Measurements from ENCODE around the gene AVPR2.

AVPR2 gene

DNA sequence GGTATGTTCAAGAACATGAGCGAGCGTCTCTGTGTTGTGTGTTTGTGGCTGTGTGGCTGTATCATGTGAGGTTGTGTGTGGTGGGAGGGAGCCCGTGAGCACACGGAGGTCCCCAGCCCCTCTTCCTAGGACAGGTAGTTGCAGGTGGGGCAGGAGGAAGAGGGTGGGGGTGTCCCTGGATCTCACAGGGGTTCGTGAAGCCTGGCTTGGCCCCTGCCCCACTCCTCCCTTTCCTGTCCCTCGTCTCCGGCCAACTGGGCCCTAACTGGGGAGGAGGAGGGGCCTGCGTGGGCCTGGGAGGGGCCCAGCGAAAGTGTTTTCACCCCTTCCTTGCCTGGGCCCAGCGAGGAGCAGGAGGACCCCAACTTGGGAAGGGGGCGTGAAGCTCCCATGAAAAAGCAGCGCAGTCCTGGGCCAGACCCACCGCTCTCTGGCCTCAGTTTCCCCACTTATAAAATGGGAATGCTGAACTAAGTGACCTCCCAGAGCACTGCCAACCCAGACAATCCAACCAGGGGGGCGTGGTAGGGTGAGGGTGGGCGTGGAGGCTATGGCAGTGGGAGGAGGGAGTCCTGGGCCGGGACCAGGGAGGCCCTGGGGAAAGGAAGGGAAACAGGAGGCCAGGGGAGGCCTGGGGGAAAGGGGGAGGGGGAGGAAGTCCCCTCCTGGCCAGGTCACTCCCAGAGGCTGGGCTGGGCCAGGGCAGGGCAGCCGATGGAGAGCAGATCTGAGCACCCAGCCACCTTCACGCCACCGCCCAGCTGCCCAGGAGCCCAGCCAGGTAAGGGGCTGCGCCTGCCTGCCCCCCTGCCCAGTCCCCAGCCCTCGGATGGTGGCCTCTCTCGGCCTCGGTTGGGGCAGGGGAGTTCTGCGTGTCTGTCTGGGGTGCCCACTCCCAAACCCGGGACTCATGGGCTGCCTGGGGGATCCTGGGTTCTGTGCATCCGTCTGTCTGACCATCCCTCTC lies at the start of gene AVPR2:
Gene AVPR2, plus strand, starts transcription at position 683 of the 967 bp plus-strand sequence. CDS start 473 bp downstream, outside the sequence.
- DNase-seq (ENCODE audit: low spot score), result no peak

DNA sequence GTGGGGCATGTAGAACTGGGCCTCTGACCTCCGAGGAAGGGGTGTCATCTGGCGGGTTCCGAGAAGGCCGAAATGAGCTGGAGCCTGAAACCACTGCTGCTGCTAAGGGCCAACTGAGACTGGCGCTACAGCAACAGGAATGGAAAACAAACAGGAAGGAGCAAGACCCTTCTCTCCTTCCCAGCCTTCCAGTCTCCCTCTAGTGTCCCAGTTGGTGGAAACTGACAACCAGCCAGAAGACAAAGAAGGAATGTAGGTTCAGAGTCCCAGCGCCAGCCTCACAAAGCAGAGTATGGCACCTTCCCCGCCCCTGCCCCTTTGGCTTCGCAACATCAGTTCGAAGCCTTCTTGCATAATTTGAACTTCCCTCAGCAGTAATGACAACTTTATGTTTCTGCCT lies 49.8 kb upstream of the AVPR2 start:
- DNase-seq (ENCODE audit: low spot score), result no peak

- DNase-seq (ENCODE audit: low spot score), result no peak
These were observed 47.0 kb upstream of the AVPR2 start for GRCh38 chrX:153857348-153857903.

GRCh38 chrX:153861151-153861550 lies 43.3 kb upstream of the AVPR2 start:
- DNase-seq (ENCODE audit: low spot score), result no peak

- no peak for DNase-seq (ENCODE audit: low spot score)
These were observed 42.7 kb upstream of the AVPR2 start for GRCh38 chrX:153861733-153862310.

GRCh38 chrX:153862369-153863250 lies 41.9 kb upstream of the AVPR2 start:
- no peak for DNase-seq (ENCODE audit: low spot score)

GRCh38 chrX:153863251-153863991 lies 41.1 kb upstream of the AVPR2 start:
- no peak for DNase-seq (ENCODE audit: low spot score)

DNA sequence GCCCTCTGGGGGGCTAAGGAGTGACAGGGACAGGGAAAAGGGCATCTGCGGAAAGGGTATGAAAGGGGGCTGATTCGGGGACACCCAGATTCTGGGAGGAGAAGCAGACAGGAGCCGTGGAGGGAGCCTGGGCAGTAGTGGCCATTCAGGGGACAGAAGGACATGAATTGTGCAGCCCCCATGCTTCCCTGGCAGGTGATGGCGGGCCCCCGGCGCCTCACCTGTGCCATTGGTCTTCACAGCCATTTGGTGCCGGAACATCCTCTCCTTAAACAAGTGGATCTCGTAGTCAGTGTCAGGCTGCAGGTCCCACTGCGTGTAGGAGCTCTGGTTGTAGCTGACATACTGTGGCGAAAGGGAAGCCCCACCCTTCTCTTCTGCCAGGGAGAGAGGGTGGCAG lies 40.4 kb upstream of the AVPR2 start:
- no peak for DNase-seq (ENCODE audit: low spot score)

- DNase-seq (ENCODE audit: low spot score), result no peak
These were observed 39.7 kb upstream of the AVPR2 start for GRCh38 chrX:153864561-153865320.

DNA sequence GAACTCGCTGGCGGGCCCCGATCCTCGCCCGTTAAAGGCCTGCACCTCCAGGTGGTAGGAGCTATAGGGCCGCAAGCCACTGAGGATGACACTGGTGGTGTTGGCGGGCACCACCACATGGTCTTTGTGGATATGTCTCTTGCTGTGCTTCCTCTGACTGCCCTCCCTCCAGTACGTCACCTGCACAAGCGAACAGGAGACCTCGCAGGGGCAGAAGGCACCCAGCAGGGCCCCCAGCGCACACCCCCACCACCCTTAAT lies 39.2 kb upstream of the AVPR2 start:
- DNase-seq (ENCODE audit: low spot score), result no peak

DNA sequence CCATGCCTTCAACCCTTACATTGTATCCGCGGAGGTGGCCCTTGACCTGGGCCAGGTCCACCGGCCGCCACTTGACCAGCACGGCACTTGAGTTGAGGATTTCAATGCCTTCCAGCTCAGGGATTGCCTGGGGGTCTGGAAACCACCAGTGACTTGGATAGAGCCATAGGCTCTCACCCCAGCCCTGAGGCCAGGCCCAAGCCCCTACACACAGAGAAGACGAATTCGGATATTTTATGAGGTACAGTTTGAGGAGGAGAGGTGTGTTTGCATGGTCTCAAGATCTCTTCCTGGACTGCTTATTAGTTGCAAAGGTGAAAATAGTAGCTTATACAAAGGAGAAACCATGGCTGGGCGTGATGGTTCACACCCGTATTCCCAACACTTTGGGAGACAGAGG lies 38.8 kb upstream of the AVPR2 start:
- no peak for DNase-seq (ENCODE audit: low spot score)

DNA sequence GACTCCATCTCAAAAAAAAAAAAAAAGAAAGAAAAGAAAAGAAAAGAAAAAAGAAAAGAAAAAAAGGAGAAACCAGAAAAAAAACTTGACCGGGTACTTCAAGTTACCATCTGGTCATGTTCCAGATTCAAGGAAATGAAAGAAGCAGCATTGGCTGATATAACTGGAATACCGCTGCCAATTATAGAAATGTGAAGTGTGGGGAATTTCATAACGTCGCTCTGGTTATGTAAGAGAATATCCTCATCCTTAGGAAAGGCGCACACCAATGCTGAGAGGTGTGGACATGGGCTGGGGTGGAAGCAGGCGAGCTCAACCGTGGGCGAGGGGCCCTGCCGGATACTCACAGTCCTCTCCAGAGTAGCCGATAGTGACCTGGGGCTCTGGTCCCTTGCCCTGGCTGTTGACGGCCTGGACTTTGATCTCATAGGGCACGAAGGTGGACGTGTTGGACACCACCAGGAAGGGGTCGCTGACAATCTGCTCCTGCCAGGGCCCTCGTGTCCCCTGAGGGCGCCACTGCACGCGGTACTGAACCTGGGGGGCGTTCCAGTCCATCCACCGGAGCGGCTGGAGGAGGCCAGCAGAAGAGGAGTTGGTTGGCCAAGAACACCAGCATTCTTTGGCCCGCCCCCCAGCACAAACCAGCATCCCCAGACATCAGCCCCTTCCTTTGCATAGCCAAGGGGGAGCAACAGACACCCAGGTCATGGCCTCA lies 38.0 kb upstream of the AVPR2 start:
- DNase-seq (ENCODE audit: low spot score), result no peak

DNA sequence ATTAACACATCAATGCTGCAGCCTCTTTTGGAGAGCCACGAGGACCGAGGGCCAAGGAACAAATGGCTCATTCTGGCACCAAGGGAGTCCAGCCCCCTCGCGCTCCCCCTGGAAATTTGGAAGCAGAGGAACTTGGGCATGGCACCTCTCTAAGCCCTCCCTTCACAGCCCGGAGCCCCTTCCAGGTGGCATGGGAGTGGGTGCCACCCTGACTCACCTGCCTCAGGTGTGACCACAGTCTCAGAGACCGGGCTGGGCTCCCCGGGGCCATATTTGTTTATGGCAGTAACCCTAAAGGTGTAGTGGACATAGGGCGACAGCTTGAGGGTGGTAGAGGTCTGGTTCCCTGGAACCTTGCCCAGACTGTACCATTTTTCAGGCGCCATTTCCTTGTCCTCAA lies 37.3 kb upstream of the AVPR2 start:
- DNase-seq (ENCODE audit: low spot score), result no peak

DNA sequence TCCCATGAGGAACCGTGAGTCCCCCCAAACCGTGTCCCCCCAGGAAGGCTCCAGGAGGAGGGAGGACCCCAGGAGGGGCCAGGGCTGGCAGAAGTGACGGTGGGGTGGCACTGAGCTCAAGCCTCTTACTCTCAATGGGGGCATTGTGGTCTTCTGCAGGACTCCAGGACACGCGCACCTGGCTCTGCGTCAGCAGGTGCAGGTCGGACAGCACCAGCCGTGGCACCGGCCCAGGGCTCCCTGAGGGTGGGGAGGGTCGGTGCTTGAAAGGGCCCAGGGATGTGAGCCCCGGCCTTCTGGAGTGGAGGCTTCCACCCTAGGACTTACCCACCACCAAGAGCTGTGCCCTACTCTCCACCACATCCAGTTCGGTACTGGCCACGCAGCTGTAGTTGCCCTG lies 36.8 kb upstream of the AVPR2 start:
- DNase-seq (ENCODE audit: low spot score), result no peak

DNA sequence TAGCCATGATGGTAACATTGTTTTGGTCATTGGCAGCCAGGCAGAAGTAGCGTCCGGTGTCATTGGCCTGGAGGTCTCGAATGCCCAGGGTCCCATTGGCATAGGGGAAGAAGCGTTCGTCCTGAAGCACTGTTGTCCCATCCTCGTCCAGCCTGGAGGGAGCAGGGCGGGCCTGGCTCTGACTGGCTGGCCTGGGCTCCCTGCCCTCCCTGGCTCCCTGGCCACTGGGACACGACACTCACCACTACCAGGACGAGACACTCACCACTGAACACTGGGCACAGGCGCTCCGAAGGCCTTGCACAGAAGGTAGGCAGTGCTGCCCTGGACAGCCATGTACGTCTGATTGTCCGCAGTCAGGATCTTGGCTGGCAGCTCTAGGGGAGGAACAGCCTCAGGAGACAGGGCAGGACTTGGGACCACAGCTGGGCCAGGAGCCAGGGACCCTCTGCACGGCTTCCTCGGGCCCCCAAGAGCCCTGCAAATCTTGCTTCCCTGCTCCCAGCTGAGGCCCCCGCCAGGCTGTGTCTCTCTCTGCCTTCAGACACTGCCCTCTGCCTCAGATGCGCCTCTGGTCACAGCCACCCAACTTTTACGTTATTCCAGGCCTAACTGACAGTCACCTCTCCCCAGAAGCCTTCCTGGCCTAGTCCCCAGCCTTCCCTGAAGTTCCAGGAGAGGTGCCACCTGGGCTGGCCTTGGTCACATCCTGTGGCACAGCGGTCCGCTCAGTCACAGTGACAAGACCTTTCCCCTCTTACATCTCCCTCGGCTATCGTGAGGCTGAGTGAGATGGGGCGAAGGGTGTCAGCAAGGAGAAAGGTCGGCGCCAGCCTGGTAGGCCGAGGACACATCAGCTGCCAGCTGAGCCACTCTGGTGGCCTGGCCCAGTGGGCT lies 35.6 kb upstream of the AVPR2 start:
- DNase-seq (ENCODE audit: low spot score), result no peak

DNA sequence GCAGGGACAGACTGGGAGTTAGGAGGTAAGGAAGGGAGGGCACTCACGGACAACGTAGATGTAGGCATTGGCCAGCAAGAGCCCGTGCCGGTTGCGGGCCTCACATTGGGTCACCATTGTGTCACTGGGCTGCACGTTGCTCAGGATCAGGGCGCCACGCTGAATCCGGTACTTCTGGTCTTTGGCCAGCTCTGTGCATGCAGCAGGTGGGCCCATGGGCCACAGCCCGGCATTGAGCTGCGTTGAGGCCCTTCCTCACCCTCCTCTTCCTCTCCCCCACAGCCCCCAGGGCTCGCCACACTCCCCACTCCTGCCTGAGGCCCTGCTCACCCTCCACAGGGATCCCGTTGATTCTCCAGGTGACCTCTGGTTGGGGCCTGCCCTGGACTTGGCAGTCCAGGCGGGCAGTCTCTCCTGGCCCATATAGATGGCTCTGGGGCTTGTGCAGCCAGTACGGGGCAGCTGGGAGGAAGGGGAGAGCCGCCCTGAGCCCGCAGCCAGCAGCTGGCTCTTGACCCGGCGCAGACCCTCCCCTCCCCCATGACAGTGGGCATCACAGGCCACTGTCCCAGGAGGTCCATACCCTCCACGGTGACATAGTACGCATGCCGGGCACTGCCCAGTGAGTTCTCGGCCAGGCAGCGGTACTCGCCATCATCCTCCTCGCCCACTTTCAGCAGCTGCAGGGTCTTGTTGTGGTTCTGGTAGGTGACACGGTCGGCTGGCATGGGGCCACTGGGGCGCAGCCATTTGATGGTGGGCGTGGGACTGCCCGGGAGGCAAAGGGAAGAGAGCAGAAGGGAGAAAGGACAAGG lies 34.8 kb upstream of the AVPR2 start:
- DNase-seq (ENCODE audit: low spot score), result no peak

DNA sequence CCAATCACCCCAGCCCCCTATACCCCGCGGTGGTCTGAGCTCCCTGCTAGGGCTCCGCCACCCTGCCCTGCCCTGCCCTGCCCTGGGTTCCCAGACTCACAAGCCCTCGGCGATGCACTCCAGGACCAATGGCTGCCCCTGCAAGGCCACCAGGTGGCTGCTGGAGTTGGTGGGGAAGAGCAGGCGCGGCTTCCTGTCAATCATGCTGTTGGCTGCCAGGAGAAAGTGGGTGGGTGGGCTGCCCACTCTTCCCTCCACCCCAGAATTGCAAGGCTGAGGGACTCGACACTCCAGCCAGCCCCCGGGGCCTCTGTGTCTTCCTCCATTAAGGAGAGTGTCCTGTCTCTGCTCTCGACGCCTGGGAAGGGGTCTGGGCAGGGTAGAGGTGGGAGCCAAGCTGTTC lies 34.2 kb upstream of the AVPR2 start:
- no peak for DNase-seq (ENCODE audit: low spot score)

GRCh38 chrX:153870791-153871360 lies 33.6 kb upstream of the AVPR2 start:
- DNase-seq (ENCODE audit: low spot score), result no peak
